ENCODE results near the gene PTOV1. TPM values are rescaled to one million over a fixed set of nuclear protein-coding genes. Genes with fewer than 3 reads are reported as not detected.

The PTOV1 gene
- total and polyA plus RNA-seq, 2 of the 8 experiments (the other 6 are each of a cell fraction or from before 2014, with no cell fraction given): 147 to 251 TPM

DNA sequence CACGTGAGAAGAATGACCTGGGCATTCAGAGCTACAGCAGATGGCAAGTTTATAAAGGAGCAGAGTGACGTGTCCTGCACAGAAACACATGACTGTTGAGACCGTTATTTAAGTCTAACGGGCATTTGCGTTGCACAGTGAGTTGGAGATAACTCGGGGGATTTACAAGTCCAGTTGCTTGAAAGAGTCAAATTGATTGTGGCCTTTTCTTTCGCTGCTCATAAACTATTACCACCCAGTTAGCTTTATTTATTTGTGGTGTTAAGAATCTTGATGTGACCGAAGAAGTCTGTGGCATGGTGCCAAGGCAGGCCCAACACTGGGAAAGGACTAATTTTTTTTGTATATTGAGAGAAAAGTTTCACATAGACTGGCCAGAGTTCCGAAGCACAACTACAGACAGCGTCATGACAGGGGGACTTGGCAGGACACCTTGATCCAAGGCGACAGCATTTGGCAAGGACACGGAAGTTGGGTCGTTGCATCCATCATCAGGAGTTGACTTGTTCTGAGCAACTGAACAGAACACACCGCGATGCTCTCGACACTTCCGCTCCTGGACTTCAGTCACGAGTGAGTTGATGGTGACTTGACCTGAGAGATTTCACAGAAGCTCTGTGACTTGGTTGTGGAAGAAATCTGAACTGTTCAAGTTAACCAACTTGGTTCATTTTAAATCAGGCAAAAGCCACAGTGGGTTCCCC is 11.9 kb upstream of the PTOV1 start:
- H2AK5ac ChIP-seq (ENCODE audit: low read depth, low read length): no peak overlapping the region
- H3K18ac ChIP-seq (ENCODE audit: extremely low read depth, low read length): no peak overlapping the region
- 93% methylated on average over 18 of the region's 18 CpGs; no CpG with 5 or more reads in 1 of the 2 experiments for WGBS, 2 experiments (ENCODE audit: extremely low coverage in 1 of 2, insufficient coverage in 1 of 2, insufficient read length in 1 of 2, insufficient replicate concordance in 2 of 2, low coverage in 1 of 2, low lambda C conversion rate in 2 of 2, missing lambda C conversion rate in 1 of 2)

More for the DNA sequence above, 11.9 kb upstream of the PTOV1 start:
- Histone ChIP-seq H3K9ac (replicated peaks in 1 of 4; ENCODE audit: extremely low read depth in 1 of 4, low read depth in 3 of 4, low read length in 3 of 4) (no peak overlapping the region), H3K27ac (ENCODE audit: low read depth, low read length) (no peak overlapping the region; the same call in 1 of the 2 replicates), H2BK20ac (ENCODE audit: low read length) (no peak overlapping the region), H3K27me3 (replicated peaks in 1 of 4; ENCODE audit: control insufficient read depth in 3 of 4, extremely low read depth in 1 of 4, insufficient read depth in 3 of 4, low read length in 3 of 4) (no peaks in the 10 kb centered on the region), H3K79me1 (ENCODE audit: low read depth, low read length) (peaks cover under 1% of the 10 kb centered on the region; the same call in 1 of the 2 replicates), H3K4me3 (ENCODE audit: extremely low read depth in 1 of 4, insufficient read depth in 2 of 4, low read depth in 3 of 4, low read length in 4 of 4) (no peak overlapping the region), H2BK5ac (ENCODE audit: low read depth, low read length) (no peak overlapping the region), H2BK120ac (replicated peaks; ENCODE audit: low read depth, low read length) (no peak overlapping the region), H3K4ac (replicated peaks; ENCODE audit: insufficient read length, low read depth, low read length) (no peak overlapping the region), H3K14ac (ENCODE audit: insufficient read length) (no peak overlapping the region), H3K36me3 (ENCODE audit: control insufficient read depth in 2 of 4, insufficient read depth in 4 of 4, low read length in 3 of 4) (peaks cover 4 to 27% (median 13%) of the 10 kb centered on the region in 4 experiments; a peak in 6 of 8 replicates), H4K8ac (ENCODE audit: extremely low read depth, insufficient read depth, low read length) (no peak overlapping the region), H4K91ac (replicated peaks; ENCODE audit: insufficient read length, low read length) (no peak overlapping the region), H2AFZ (ENCODE audit: low read length) (no peak overlapping the region), H2BK12ac (ENCODE audit: low read depth, low read length) (no peak overlapping the region), H3K23me2 (ENCODE audit: low read depth, low read length) (no peaks in the 10 kb centered on the region), H3K4me1 (replicated peaks in 1 of 4; ENCODE audit: control insufficient read depth in 3 of 4, insufficient read depth in 4 of 4, low read length in 3 of 4) (no peaks in the 10 kb centered on the region), H4K20me1 (replicated peaks in 1 of 2; ENCODE audit: control insufficient read depth in 1 of 2, insufficient read depth in 2 of 2, low read length in 2 of 2) (peaks cover 1 to 3% of the 10 kb centered on the region in 2 experiments), H2BK15ac (ENCODE audit: low read length) (no peak overlapping the region), H4K5ac (ENCODE audit: insufficient read length, low read depth, low read length) (no peak overlapping the region), H3K23ac (ENCODE audit: insufficient read length) (no peak overlapping the region), H3K4me2 (ENCODE audit: insufficient read depth in 1 of 2, low read depth in 2 of 2, low read length in 2 of 2) (no peak overlapping the region), H3K9me3 (ENCODE audit: insufficient read depth in 2 of 2, low read depth in 1 of 2, low read length in 1 of 2) (no peaks in the 10 kb centered on the region), H3K79me2 (ENCODE audit: control insufficient read depth in 1 of 2, insufficient read depth in 2 of 2, low read length in 2 of 2) (no peaks in the 10 kb centered on the region), H3K56ac (replicated peaks; ENCODE audit: insufficient read length, low read depth, low read length) (no peak overlapping the region)
- no peak for DNase-seq (ENCODE audit: low read depth in 1 of 2, low spot score in 2 of 2)
- ChIA-PET POLR2A (ENCODE audit: partially characterized antibody) (interaction anchor here (0.6 to 2.3 kb wide), 9 partner anchors 11 to 189 kb away, joined by 3 to 7 read pairs (median 3); partner anchors contain the start of genes ADM5, FUZ and PTOV1), CTCF (ENCODE audit: partially characterized antibody) (interaction anchor here (0.5 to 1.3 kb wide), 3 partner anchors 13 to 80 kb away, joined by 3 to 4 read pairs (median 4); no protein-coding TSS in a partner anchor)
- TF ChIP-seq TEAD4 (IDR thresholded peaks at IDR 0.05; ENCODE audit: low read depth, low read length) (no peak), GABPA (IDR thresholded peaks at IDR 0.05; ENCODE audit: borderline replicate concordance, insufficient read depth, low read length) (no peak), CHD2 (IDR thresholded peaks at IDR 0.05; ENCODE audit: low read length) (no peak), BACH1 (IDR thresholded peaks at IDR 0.05; ENCODE audit: low read length) (no peak), SIX5 (IDR thresholded peaks at IDR 0.05; ENCODE audit: low read depth, low read length) (no peak), TAF7 (optimal IDR thresholded peaks at IDR 0.05; ENCODE audit: borderline replicate concordance, low read depth, low read length) (no peak), NRF1 (IDR thresholded peaks at IDR 0.05; ENCODE audit: low read depth, low read length) (no peak), GTF2F1 (IDR thresholded peaks at IDR 0.05; ENCODE audit: borderline replicate concordance, low read depth, low read length) (no peak), CBX5 (IDR thresholded peaks at IDR 0.05; ENCODE audit: low read depth, low read length) (no peak)
- TF ChIP-seq, protein P1, sequence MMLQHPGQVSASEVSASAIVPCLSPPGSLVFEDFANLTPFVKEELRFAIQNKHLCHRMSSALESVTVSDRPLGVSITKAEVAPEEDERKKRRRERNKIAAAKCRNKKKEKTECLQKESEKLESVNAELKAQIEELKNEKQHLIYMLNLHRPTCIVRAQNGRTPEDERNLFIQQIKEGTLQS (IDR thresholded peaks at IDR 0.05; ENCODE audit: insufficient read depth, low read depth, low read length): no peak
- FAIRE-seq: no peak

All from H1 (cell line).